Eye (tissue), 1 donor: Measurements from ENCODE around the gene ADAM29.
"Not testable (repeated sequence)": the region's sequence is repeated elsewhere in the genome, so short reads cannot be mapped to it uniquely, and the experiment has no call there.

Source experiments
- DNase-seq: peaks from one replicate; pipeline ENCODE4 v3.0.0-alpha.2; 2015

Gene ADAM29

DNA sequence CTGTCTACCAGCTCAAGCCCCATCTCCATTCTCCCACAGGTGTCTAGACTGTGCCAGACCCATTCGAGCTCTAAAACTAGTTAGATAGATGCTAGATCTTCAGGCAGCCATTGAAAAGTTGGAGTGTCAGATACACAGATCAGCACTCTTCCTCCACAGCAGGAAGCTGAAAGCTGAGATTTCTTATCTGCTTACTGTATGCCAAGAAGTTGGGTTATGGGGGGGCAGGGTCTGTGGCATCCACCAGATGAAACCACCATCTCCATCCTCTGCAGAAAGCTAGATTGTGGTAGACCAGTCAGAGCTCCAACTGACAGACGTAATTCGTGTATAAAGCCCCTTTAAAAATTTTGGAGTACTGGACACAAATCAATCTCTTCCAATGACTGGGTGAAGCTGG, 54.8 kb downstream of the ADAM29 start:
- DNase-seq: no peak

DNA sequence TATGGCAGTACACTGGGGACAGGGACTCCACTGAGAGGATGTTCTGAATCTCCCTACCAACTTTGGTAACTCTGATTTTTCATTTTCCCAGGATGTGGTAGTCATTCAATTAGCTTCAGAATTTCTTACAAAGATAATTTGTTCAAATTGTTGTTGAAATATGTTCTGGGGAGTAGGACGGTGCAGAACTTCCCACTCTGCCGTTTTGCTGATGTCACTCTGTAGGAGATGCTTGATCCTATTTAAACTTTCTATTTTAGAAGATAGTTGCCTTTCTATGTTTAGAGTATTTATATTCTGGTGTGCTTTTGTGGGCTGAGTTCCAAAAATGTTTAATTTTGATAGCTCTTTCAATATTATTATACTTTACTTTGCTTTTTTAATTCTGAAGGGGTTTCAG, 55.2 kb downstream of the ADAM29 start:
- no peak for DNase-seq

DNA sequence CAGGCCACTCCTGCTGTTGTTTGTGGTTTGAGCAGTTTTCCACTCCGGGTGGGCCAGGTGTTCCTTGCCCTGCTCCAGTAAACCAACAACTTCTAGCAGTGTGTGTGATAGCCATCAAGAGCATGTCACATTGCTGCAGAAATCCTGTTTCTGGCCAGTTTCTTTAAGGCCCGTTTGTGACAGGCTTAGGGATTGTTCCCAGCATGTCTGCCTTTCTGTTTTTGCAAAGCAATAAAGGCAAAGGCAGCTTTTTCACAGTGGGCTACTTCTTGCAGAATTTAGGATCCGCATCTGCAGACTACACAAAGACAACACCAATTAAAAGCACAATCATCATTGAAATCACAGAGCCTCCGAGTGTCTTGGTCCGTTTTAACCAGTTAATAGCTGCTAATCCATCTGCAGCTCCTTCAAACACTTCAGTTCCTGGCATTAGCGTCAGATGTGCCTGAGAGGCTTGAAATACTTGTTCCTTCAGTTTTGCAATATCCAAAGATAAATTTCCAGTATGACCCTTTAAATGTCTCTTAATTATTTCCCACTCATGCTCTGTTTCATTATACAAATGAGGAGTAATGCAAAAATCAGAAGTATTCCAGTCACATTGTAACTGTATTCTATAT, 65.1 kb downstream of the ADAM29 start:
- peak; percentile 0 for DNase-seq

DNA sequence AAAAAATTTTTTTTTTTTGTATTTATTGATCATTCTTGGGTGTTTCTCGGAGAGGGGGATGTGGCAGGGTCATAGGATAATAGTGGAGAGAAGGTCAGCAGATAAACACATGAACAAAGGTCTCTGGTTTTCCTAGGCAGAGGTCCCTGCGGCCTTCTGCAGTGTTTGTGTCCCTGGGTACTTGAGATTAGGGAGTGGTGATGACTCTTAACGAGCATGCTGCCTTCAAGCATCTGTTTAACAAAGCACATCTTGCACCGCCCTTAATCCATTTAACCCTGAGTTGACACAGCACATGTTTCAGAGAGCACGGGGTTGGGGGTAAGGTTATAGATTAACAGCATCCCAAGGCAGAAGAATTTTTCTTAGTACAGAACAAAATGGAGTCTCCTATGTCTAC, 65.7 kb downstream of the ADAM29 start:
- not testable (repeated sequence) for DNase-seq

DNA sequence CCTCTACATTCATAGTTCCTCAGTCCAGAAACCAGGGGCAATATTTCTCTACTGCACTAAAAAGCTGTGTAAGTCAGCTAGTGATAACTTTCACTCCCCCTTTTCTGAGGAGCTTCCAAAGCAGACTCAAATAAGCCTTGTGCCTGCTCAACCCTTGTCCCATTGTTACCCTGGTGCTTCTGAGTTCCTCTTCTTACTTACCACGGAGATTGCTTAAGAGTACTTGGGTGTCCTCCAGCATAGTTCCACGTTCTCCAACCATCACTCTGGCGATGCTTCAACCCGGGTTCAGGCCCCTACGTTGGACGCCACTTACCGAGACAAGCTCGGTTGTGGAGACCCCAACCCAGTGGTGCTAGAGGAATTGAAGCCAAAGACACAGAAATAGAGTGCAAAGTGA, 71.6 kb downstream of the ADAM29 start:
- no peak for DNase-seq

DNA sequence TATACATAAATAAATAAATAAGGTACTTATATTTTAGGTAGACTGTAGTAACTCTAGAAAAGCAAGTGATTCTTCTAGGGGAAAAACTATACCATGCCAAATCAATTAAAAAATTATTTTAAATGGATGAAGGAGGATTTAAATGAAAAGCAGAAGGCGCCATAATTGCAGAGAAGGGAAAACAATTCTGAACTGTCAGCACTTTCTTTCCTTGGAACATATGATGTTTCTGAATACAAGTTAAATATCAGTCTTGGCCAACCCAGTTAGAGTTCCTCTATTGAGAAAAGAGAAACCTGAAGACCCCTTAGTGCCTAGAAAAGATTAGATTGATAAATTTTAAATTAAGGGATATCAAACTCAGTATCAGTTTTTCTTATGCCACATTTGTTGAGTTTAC, 75.8 kb downstream of the ADAM29 start:
- DNase-seq: no peak

DNA sequence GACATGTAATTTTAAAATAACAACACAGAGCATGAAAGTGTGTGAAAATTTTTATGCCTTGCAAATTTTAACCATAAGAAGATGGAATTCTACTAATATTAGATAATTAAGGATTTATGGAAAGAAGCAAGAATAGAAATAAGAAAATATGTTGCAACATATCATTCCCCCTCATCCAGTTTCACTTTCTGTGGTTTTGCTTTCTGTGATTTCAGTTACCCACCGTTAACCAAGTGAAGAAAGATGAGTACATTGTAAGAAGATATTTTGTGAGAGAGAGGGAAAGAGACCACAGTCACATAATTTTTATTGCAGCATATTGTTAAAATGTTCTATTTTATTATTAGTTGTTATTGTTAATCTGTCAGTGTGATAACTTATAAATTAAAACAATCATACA, 77.9 kb downstream of the ADAM29 start:
- no peak for DNase-seq

DNA sequence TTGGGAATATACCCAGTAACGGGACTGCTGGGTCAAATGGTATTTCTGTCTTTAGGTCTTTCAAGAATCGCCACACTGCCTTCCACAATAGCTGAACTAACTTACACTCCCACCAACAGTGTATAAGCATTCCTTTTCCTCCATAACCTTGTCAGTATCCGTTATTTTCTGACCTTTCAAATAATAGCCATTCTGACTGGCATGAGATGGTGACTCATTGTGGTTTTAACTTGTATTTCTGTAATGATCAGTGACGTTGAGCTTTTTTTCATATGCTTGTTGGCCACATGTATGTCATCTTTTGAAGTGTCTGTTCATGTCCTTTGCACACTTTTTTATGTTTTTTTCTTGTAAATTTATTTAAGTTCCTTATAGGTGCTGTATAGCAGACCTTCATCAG, 81.2 kb downstream of the ADAM29 start:
- no peak for DNase-seq

DNA sequence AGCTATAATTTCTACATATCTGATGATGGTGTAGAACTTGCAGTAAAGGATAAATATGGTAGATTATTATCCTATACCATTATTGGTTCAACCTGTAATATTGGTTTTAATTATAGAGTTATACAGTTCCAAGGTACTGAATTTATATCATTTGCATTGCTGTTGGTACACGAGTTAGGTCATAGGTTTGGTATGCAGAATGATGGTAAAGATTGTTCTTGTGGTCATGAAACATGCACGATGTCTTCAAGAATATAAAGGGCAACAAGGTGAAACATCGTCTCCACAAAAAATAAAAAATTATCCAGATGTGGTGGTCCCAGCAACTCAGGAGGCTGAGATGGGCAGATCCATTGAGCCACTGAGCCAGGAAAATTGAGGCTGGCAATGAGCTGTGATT, 99.6 kb downstream of the ADAM29 start:
- DNase-seq: no peak

DNA sequence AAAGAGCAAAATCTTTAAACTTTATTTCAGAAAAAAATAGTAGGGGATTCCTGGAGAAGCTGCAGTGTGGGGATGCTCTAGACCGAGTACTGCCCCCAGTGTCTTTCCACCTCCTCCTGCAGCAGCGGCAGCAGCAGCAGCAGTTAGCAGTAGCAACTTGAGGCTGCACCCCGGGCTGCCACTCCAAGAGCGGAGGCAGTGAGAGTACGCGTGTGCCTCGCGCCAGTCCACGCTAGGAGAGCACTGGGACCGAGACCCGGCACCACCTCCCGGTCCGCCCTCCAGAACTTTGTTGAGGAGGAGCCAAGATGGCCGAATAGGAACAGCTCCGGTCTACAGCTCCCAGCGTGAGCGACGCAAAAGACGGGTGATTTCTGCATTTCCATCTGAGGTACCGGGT, 101.3 kb downstream of the ADAM29 start:
- DNase-seq: not testable (repeated sequence)
